ENCODE measurements around the gene ARFIP1. TPM values are rescaled to one million over a fixed set of nuclear protein-coding genes. Genes with fewer than 3 reads are reported as not detected.

The ARFIP1 gene
- total and polyA plus RNA-seq, 2 of the 8 experiments (the other 6 are each of a cell fraction or from before 2014, with no cell fraction given) = 13.5 to 38.0 TPM

GRCh38 chr4:152919826-152920225 is 140.1 kb downstream of the ARFIP1 start (continued):
- TF ChIP-seq KDM5A (IDR thresholded peaks at IDR 0.05; ENCODE audit: low read length) (no peak), SUZ12 (IDR thresholded peaks at IDR 0.05; ENCODE audit: low read length) (no peak), TBP (IDR thresholded peaks at IDR 0.05; ENCODE audit: low read depth, low read length) (no peak), SP1 (IDR thresholded peaks at IDR 0.05; ENCODE audit: low read depth, low read length) (no peak)
